Measurements from ENCODE around the gene LAMTOR3.
"Not testable (repeated sequence)": the region's sequence is repeated elsewhere in the genome, so short reads cannot be mapped to it uniquely, and the experiment has no call there.

The LAMTOR3 gene

GRCh38 chr4:99838927-99839326, 55.3 kb downstream of the LAMTOR3 start:
- no peak for DNase-seq
- intact Hi-C loops (cut with DNase I) = no loop called here

GRCh38 chr4:99835942-99836341, 58.3 kb downstream of the LAMTOR3 start:
- DNase-seq = no peak
- intact Hi-C loops (cut with DNase I) = no loop called here

GRCh38 chr4:99834569-99834968, 59.7 kb downstream of the LAMTOR3 start:
- DNase-seq = no peak
- intact Hi-C loops (cut with DNase I) = no loop called here

GRCh38 chr4:99833756-99834155, 60.5 kb downstream of the LAMTOR3 start:
- intact Hi-C loops (cut with DNase I) = no loop called here
- no peak for DNase-seq

- intact Hi-C loops (cut with DNase I) = no loop called here
- no peak for DNase-seq
Measured at GRCh38 chr4:99832758-99833157, 61.5 kb downstream of the LAMTOR3 start.

GRCh38 chr4:99832321-99832720, 61.9 kb downstream of the LAMTOR3 start:
- intact Hi-C loops (cut with DNase I) = no loop called here
- no peak for DNase-seq

- intact Hi-C loops (cut with DNase I); DNase-seq: not testable (repeated sequence)
Measured at GRCh38 chr4:99830051-99830450, 64.2 kb downstream of the LAMTOR3 start.

GRCh38 chr4:99828477-99828876, 65.8 kb downstream of the LAMTOR3 start:
- DNase-seq = no peak
- intact Hi-C loops (cut with DNase I) = no loop called here
